Stimulated activated CD4-positive, alpha-beta T cell treated with anti-CD3 and anti-CD28 coated beads, Interleukin-4, amount 100 ng/mL, for 48 hours (primary cell): Measurements from ENCODE around the gene DMRTB1.

ENCODE experiments used
- DNase-seq, 2 donors: peaks; one replicate each; pipeline ENCODE4 v3.0.0-alpha.2; 2020; ENCODE audit warnings: low read depth in 2 of 2

DMRTB1 gene

GRCh38 chr1:53508056-53508990 is 49.1 kb downstream of the DMRTB1 start:
- no peak for DNase-seq

- DNase-seq: no peak
Measured at GRCh38 chr1:53508991-53509666, 49.9 kb downstream of the DMRTB1 start.

- no peak for DNase-seq
Measured at GRCh38 chr1:53509775-53510174, 50.6 kb downstream of the DMRTB1 start.

DNA sequence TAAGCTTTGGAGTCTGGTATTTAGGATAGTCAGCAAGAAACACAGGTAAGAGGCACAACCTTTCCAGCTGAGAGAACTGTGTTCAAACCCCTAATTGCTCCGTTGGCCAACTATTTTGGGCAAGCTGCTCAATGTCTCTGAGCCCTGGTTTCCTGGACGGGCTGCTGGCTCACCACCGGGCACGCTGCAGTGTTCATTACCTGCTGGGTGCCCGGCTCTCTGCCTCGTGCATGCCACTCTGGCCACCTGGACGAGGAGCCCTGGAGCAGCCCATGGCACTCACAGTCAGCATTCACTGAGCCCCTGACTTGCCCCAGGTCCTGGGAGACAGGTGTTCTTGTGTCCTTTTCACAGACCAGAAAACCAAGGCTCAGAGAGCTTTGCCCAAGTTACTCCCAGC is 51.0 kb downstream of the DMRTB1 start:
- no peak for DNase-seq

GRCh38 chr1:53511323-53511932 is 52.2 kb downstream of the DMRTB1 start:
- DNase-seq: no peak

- no peak for DNase-seq
Measured at GRCh38 chr1:53511933-53512806, 53.0 kb downstream of the DMRTB1 start.

GRCh38 chr1:53512807-53513755 is 53.9 kb downstream of the DMRTB1 start:
- no peak for DNase-seq

DNA sequence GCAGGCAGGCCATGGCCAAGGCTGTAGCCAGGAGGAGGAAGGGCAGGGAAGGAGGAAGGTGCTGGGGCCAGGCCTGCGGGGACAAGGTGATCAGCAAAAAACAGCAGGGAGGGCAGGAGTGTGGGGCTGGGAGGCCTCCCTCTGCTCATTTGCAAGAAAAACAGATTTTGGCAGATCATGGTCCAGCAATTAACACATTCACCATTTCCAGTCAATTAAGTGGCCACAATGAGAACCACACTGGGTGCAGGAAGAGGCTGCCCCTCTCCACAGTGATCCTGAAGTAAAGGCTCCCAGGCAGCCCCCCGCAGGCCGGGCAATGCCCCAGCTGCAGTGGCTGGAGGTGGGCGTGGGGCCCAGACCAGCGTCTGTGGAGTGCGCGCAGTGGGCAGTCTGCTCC is 54.6 kb downstream of the DMRTB1 start:
- DNase-seq: no peak

- DNase-seq: no peak
Measured at GRCh38 chr1:53514436-53514835, 55.2 kb downstream of the DMRTB1 start.

- DNase-seq: no peak
Measured at GRCh38 chr1:53516181-53516580, 57.0 kb downstream of the DMRTB1 start.
